Esophagus mucosa (tissue), 1 donor: ENCODE measurements around the gene LRRC30. TPM values are rescaled to one million over a fixed set of nuclear protein-coding genes. Genes with fewer than 3 reads are reported as not detected.

Experiments used
- ATAC-seq: fragments of 200-7000 bp; cut with Tn5 transposase; one replicate; pipeline ENCODE4 v1.9.1; 2020
- total RNA-seq: library from RNA; stranded (reverse); gene quantifications from one replicate; pipeline ENCODE4 v1.2.4, GENCODE V29; 2023
- donor health status: DM: yes; HTN: yes; CAD: no.

Gene LRRC30
- total RNA-seq, 1 donor from 2014 or later: not detected

DNA sequence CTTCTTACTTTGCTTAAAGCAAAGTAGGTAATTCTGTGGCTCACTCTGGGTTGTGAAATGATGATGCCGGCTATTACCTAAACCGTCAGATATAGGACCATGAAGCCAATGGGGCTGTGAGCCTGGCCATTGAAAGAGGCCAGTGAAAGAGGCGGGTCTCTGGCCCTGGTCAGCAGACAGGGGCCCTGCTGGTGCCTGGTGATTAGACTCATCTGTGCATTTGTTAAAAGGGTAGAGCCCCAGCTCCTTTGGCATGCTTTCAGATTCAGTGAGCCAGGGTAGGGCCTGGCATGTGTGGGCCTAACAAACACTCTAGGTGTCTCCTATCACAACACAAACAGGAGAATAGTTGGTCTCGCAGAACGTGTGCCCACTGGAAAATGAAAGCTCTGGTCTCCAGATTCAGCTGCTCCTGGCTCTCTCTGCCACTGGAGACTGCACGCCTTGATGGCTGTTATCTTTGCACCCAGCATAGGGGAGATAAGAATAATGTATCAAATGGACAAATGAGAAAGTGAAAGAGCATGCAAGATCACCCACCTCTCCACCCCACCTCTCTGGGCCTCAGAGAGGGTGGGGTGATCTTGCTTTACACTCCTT is 6.9 kb downstream of the LRRC30 start:
- ATAC-seq: no peak

DNA sequence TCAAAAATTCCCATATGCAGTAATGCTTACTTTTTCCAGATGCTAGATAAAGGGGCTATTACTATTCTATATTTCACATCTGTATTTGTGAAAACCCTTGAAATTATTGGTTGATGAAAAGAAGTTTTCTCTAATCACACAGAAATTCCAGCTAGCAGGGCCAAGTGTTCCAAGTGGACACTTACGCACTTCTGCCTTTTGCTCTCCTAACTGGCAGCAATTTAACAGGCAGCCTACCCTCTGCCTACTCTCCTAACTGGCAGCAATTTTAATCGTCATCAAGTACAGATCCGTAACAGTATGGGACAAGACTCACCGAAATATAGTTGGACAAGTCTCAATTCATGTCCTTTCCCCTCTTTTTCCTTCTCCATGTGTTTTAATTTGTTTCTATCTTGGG is 12.0 kb downstream of the LRRC30 start:
- no peak for ATAC-seq

GRCh38 chr18:7248877-7249276 is 18.0 kb downstream of the LRRC30 start:
- no peak for ATAC-seq

GRCh38 chr18:7254163-7254562 is 23.3 kb downstream of the LRRC30 start:
- no peak for ATAC-seq

DNA sequence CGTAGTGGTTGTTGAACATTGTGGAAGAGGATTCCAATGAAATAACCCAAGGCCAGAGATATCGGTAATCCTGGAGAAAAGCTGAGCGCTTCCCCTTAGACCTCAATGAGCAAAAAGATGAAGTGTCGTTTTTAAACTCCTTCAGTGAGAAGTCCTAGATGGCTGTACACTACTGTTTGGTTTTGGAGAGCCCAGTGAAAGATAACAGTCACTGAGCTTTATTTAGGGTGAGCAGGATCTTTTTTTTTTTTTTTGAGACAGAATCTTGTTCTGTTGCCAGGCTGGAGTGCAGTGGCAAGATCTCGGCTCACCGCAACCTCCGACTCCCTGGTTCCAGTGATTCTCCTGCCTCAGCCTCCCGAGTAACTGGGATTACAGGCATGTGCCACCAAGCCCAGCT is 24.2 kb downstream of the LRRC30 start:
- no peak for ATAC-seq

DNA sequence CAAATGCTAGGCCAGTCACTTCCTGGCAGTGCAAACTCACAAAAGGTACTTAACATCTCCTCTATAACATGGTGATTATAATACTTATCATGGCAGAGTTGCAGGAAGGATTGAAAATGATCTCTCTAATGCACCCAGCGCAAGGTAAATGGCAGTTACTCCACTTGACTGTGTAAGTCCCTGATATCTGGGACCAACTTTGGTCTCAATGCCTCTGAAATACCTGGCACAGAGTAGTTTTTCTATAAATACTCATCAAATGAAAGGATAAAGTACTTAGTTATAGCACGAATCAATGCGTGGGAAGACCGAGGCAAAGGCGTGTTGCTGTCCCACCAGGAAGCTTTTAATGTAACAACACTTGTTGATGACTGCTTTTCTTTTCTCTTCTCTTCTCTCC is 24.8 kb downstream of the LRRC30 start:
- no peak for ATAC-seq

DNA sequence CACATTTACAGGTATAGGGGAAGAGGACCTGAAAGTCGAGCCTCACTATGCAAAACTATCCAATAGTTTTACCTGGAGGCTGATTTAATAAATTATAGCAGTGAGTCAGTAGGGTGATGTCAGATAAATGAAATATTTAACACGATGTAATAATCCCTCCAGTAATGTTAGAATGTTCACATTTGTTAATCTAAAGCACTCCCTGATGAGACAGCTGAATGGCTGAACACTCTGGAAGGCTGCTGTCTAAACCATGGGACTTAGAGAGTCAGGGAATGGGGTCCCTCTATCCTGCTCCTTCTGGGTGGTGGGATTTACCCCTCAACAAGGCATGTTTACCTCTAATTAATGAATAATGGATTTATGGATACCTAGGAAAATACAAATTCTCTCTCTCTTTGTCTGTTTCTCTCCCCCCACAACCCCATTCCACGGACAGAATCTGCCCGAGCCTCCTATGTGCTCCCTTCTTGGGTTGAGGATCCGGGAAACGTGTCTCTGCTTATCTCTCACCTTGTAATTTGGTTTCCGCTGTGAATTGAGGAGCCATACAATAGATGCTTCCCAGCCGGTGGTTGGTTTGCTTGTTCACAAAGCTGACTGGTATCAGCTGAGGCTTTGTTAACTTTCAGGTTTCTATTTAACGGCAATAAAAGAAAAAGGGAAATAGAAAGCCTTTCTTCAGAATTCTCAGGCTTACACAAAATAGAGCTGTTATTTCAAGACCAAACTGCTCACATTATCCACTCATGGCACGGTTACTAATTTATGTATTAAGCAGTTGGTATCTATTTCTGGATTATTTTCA is 25.9 kb downstream of the LRRC30 start:
- ATAC-seq: no peak

GRCh38 chr18:7257426-7257740 is 26.5 kb downstream of the LRRC30 start:
- ATAC-seq: no peak

GRCh38 chr18:7259475-7259874 is 28.6 kb downstream of the LRRC30 start:
- no peak for ATAC-seq

GRCh38 chr18:7261199-7261598 is 30.3 kb downstream of the LRRC30 start:
- ATAC-seq: no peak

GRCh38 chr18:7267973-7268372 is 37.1 kb downstream of the LRRC30 start:
- no peak for ATAC-seq

GRCh38 chr18:7269942-7270341 is 39.1 kb downstream of the LRRC30 start:
- no peak for ATAC-seq

- peak; percentile 54 for ATAC-seq
These were observed 41.6 kb downstream of the LRRC30 start for GRCh38 chr18:7272311-7273049.

- ATAC-seq: peak; percentile 68
These were observed 42.5 kb downstream of the LRRC30 start for GRCh38 chr18:7273301-7273921.

- ATAC-seq: no peak
These were observed 50.7 kb downstream of the LRRC30 start for GRCh38 chr18:7281579-7281978.

Other genes starting within 250 kb of the LRRC30 start
- gene LAMA1, start 113.3 kb upstream of the LRRC30 start, total RNA-seq: 5.5 TPM